ENCODE data around the gene GATA2.

The GATA2 gene

DNA sequence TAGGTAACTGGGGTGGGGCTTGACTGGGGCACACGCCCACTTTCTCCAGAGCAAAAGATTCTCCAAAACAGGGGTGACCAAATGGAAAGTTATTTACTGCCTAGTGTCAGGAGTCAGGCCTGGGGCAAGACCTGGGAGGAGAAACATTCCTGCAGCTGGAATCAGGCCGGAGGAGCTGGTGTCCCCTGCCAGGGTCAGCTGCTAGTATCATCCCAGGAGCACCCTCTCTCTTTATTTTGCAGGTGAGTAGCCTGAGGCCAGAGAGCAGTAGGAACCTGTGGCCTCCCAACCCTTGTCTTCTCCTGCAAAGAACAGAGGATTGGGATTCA, 59.2 kb downstream of the GATA2 start:
- DNase-seq (ENCODE audit: low spot score) = no peak
- H3K4me3 ChIP-seq = no peak overlapping the region
- no peak overlapping the region for H3K27ac ChIP-seq
- TF ChIP-seq, protein P1, sequence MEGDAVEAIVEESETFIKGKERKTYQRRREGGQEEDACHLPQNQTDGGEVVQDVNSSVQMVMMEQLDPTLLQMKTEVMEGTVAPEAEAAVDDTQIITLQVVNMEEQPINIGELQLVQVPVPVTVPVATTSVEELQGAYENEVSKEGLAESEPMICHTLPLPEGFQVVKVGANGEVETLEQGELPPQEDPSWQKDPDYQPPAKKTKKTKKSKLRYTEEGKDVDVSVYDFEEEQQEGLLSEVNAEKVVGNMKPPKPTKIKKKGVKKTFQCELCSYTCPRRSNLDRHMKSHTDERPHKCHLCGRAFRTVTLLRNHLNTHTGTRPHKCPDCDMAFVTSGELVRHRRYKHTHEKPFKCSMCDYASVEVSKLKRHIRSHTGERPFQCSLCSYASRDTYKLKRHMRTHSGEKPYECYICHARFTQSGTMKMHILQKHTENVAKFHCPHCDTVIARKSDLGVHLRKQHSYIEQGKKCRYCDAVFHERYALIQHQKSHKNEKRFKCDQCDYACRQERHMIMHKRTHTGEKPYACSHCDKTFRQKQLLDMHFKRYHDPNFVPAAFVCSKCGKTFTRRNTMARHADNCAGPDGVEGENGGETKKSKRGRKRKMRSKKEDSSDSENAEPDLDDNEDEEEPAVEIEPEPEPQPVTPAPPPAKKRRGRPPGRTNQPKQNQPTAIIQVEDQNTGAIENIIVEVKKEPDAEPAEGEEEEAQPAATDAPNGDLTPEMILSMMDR (IDR thresholded peaks at IDR 0.05) = no peak

DNA sequence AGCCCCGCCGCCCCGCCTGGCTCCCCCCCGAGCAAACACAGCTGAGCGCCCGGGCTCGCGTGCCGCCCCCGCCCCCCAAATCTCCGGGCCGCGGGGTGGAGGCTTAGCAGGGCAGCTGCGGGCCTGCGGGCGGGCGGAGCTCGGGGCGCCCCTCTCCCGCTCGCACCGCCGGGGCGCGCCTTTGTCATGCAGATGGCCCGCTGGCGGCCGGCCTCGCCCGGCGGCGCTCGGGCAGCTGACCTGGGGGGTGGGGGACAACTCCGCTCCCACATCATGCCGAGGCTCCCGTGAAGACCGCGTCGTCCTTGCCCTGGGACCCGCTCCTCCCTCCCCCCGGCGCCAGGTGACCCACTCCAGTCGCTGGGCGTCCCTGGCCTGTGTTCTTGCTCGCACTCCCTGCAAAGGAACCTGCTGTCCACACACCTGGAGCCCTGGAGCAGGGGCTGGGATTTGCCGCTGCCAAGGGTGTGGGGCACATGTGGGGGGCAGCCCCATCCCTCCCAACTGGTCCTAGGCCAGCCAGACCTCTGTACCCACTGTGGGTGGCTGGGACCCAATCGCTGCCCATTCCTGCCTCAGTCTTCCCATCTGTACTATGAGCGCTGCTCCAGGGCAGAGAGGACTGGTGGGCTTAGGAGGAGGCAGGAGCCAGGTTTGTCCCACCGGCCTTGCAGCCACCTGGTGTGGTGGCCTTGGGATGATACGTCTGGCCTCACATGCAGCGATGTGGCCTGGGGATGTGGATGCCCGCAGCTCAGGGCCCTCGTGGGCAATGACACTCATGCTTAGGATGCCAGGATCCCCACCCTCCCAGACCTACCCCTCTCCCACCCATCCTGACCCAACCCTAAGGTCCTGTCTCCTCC, 59.8 kb downstream of the GATA2 start:
- no peak overlapping the region for H3K27ac ChIP-seq
- TF ChIP-seq, protein P1 (IDR thresholded peaks at IDR 0.05) = no peak
- no peak for DNase-seq (ENCODE audit: low spot score)
- peak overlapping the region; percentile 63 for H3K4me3 ChIP-seq

DNA sequence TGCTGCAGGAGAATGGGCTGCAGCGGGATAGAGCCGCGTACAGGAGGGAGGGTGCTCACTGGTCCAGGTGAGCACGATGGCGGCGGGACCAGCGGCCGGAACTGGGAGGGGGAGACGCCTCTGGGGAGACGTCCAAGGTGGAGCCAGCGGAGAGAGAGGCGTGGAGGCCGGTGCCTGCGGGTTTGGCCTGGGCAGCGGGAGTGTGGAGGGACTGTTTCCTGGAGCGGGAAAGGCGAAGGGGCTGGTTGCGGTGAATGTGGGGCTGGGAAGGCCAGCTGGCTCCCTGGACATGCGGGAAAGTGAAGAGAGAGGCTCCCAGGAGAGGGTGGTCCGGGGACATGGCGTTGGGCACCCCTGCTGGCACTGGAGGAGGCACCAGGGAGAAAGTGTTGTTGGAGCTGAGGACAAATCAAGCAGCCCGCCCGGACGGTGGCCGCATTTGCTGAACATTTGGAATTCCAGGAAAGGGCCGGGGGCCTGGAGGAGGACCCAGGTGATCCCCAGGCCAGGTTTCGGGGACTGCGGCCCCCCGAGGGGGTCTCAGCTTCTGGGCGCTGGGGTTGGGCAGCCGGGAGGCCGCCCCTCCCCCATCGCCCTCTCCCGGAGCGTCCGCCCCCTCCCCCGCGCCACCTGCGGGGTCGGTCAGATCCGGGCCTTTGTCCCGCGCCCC, 60.6 kb downstream of the GATA2 start:
- TF ChIP-seq, protein P1 (IDR thresholded peaks at IDR 0.05) = no peak
- no peak for DNase-seq (ENCODE audit: low spot score)
- Histone ChIP-seq H3K4me3 (peak overlapping the region; percentile 63), H3K27ac (no peak overlapping the region)

DNA sequence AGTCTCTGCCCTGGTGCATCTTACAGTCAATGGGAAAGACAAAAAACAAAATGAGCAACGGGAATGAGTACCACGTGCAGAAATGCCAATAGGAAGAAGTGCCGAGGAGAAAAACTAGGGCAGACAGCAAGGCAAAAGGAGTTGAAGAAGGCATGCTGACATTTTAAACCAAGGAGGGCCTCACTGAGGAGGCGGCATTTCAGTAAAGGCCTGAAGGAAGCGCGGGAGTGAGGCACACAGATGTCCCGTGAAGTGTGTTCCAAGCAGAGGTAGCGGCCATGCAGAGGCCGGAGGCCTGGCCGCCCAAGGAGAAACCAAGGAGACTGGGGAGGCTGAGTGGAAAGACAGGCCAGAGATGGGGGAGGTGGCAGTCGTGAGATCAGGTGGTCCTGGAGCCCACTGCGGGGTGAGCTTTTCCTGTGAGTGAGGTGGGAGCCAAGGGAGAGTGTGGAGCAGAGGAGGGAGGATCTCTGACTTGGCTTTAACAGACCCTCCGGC, 61.1 kb downstream of the GATA2 start:
- Histone ChIP-seq H3K27ac (no peak overlapping the region), H3K4me3 (peak overlapping the region; percentile 63)
- TF ChIP-seq, protein P1 (IDR thresholded peaks at IDR 0.05) = no peak
- DNase-seq (ENCODE audit: low spot score) = no peak

DNA sequence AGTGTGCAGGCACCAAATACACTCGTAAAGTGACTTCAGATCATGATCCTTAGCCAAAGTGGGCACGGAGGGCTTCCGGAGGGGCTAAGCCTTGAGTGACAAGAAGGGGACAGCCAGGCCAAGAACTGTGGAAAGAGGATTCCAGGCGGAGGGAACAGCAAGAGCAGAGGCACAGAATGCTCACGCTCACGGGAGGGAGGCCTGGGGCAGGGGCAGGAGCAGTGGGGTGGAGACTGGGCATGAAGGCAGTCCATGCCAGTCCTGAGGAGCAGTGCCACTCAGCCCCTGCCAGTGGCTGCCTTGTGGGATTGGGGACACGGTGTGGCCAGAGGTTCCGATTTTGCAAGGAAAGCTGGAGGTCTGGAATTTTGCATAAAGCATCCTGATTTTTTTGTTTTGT, 62.3 kb downstream of the GATA2 start:
- no peak overlapping the region for H3K4me3 ChIP-seq
- no peak for DNase-seq (ENCODE audit: low spot score)
- TF ChIP-seq, protein P1 (IDR thresholded peaks at IDR 0.05) = no peak
- H3K27ac ChIP-seq = no peak overlapping the region

DNA sequence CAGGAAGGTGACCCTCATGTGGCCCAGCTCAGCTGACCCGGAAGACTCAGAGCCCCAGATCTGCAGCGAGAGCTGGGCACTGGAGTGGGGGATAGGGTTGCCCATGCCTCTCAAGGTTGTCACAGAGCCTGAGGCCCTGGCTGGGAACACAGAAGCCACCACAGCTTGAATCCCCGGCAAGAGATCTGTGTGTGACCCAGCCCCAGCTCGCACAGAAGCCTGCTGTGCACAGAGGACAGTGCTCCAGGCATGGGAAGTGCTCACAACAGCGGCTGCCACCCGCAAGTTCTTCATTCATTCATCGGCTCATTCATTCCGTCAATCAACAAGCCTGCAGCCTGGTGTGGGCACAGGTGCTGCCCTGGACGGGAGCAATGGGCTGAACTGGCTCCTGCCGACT, 62.7 kb downstream of the GATA2 start:
- TF ChIP-seq, protein P1 (IDR thresholded peaks at IDR 0.05) = no peak
- H3K4me3 ChIP-seq = no peak overlapping the region
- DNase-seq (ENCODE audit: low spot score) = no peak
- no peak overlapping the region for H3K27ac ChIP-seq

All from coronary artery (tissue), 2 donors.